A549 (cell line): ENCODE measurements around the gene SDC1.

Experiments
- CHD2 ChIP-seq: fragments of 150-350 bp; IDR thresholded peaks from 2 replicates; pipeline ENCODE4 v1.6.1; 2014; ENCODE audit warnings: low read length; ENCODE audit not compliant: partially characterized antibody
- POLR2A ChIP-seq: IDR thresholded peaks from 2 replicates; pipeline ENCODE4 v1.6.1; 2012; ENCODE audit warnings: mild to moderate bottlenecking, low read length
- REST ChIP-seq: fragments of 200-600 bp; sonication (generic); IDR thresholded peaks from 2 replicates; pipeline ENCODE4 v1.6.1; 2016; ENCODE audit warnings: antibody characterized with exemption, mild to moderate bottlenecking, moderate library complexity

GRCh38 chr2:20186078-20186854, 38.7 kb downstream of the SDC1 start:
- TF ChIP-seq POLR2A, result no peak
- no peak for TF ChIP-seq CHD2
- TF ChIP-seq REST, result no peak
